Activated T-cell treated with anti-CD3 and anti-CD28 coated beads, Interleukin-2, amount 50 U/mL, for 4 hours (primary cell): ENCODE data around the gene TBC1D2B. TPM values are rescaled to one million over a fixed set of nuclear protein-coding genes. Genes with fewer than 3 reads are reported as not detected.

Experiments
- ATAC-seq, 2 donors: fragments of 200-7000 bp; cut with Tn5 transposase; one replicate each; pipeline ENCODE4 v1.10.0; 2021
- DNase-seq: peaks from one replicate; pipeline ENCODE4 v3.0.0-alpha.2; 2020
- H3K27me3 Mint-ChIP-seq: one replicate; pipeline ENCODE4 v1.8.0; 2021; ENCODE audit warnings: low read depth, mixed read lengths
- H3K36me3 Mint-ChIP-seq: one replicate; pipeline ENCODE4 v1.8.0; 2022; ENCODE audit warnings: mixed read lengths; ENCODE audit not compliant: insufficient read depth
- H3K4me1 Mint-ChIP-seq: one replicate; pipeline ENCODE4 v1.8.0; 2021; ENCODE audit warnings: low read depth, mixed read lengths
- H3K4me3 Mint-ChIP-seq: one replicate; pipeline ENCODE4 v1.8.0; 2021; ENCODE audit warnings: mild to moderate bottlenecking, moderate library complexity, mixed read lengths
- H3K9me3 Mint-ChIP-seq: one replicate; pipeline ENCODE4 v1.8.0; 2021; ENCODE audit warnings: mixed read lengths
- total RNA-seq, 3 donors: library from RNA; stranded (reverse); gene quantifications; one replicate each; pipeline ENCODE4 v1.2.1, GENCODE V29; 2021

The TBC1D2B gene
- total RNA-seq, 3 donors from 2014 or later = 22.8 to 24.9 (median 24.0) TPM

DNA sequence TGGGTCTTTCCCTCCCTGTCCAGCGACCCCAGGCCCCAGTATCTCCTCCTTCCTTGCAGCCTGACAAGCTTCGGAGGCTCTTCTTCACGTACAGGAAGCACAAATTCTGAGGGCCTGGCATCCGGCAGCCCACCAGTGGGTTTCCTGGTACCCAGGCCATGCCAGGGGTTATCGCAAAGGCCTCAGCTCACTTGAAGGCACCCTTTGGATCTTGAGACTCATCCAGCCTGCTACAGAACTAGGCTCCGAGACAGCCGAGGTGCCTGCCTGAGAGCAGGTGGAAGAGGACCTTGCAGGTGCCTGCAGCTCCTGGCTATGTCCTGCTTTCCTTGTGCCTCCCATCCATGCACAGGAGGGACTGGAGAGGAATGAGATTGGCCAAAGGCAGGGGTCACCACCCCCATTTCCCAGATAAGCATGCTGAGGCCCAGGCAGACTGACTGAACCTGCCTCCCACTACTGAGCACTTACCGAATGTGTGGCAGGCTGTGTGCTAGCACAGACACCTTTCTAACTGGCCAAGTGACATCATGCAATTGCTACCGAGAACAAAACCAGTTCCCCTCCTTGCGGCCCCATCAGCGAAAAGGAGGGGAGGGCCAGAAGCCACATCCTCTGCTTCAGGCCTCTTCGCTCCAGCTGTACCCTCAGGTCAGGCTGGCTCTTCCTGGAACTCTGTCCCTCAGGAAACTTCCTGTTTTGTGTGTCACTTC, 26.1 kb upstream of the TBC1D2B start:
- peak; percentile 34 for DNase-seq
- Mint-ChIP-seq H3K4me1 (peaks cover 44% of the 10 kb centered on the region), H3K9me3 (no peaks in the 10 kb centered on the region), H3K27me3 (no peaks in the 10 kb centered on the region), H3K4me3 (no peak overlapping the region), H3K36me3 (no peaks in the 10 kb centered on the region)
- ATAC-seq = peak; percentile 78

DNA sequence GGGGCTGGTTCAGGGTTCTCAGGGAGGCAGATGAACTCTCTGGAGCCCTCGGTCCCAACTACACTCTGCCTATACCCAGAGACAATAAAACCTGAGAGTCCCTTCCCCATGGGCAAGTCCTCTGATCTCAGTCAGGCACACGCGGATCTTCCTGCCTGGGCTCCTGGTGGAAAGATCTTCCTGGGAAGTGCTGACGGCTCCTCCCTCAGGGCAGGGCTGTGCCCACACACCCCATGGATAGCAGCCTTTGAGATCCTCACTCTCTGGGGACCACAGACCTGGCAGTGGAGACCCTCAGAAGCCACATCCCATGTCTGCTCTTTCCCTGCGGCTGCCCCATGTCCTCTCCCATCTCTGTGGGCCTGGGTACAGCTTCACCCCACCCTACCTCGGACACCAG, 25.2 kb upstream of the TBC1D2B start:
- peaks cover 44% of the 10 kb centered on the region for H3K4me1 Mint-ChIP-seq
- no peaks in the 10 kb centered on the region for H3K9me3 Mint-ChIP-seq
- H3K27me3 Mint-ChIP-seq = no peaks in the 10 kb centered on the region
- H3K36me3 Mint-ChIP-seq = no peaks in the 10 kb centered on the region
- DNase-seq (no peak), ATAC-seq (no peak)
- no peak overlapping the region for H3K4me3 Mint-ChIP-seq

GRCh38 chr15:78102211-78102610, 24.7 kb upstream of the TBC1D2B start:
- DNase-seq = no peak
- ATAC-seq = no peak
- H3K27me3 Mint-ChIP-seq = no peaks in the 10 kb centered on the region
- H3K4me3 Mint-ChIP-seq = no peak overlapping the region
- H3K9me3 Mint-ChIP-seq = no peaks in the 10 kb centered on the region
- peaks cover 44% of the 10 kb centered on the region for H3K4me1 Mint-ChIP-seq
- no peaks in the 10 kb centered on the region for H3K36me3 Mint-ChIP-seq

GRCh38 chr15:78101423-78102105, 24.1 kb upstream of the TBC1D2B start:
- Mint-ChIP-seq H3K9me3 (no peaks in the 10 kb centered on the region), H3K4me1 (peaks cover 43% of the 10 kb centered on the region), H3K36me3 (no peaks in the 10 kb centered on the region), H3K27me3 (no peaks in the 10 kb centered on the region), H3K4me3 (no peak overlapping the region)
- DNase-seq = no peak
- no peak for ATAC-seq

- ATAC-seq (no peak), DNase-seq (no peak)
- Mint-ChIP-seq H3K9me3 (no peaks in the 10 kb centered on the region), H3K4me3 (no peak overlapping the region), H3K36me3 (no peaks in the 10 kb centered on the region), H3K4me1 (peaks cover 36% of the 10 kb centered on the region), H3K27me3 (no peaks in the 10 kb centered on the region)
These were observed 23.4 kb upstream of the TBC1D2B start for GRCh38 chr15:78100886-78101285.

- no peak overlapping the region for H3K4me3 Mint-ChIP-seq
- no peaks in the 10 kb centered on the region for H3K9me3 Mint-ChIP-seq
- peaks cover 9% of the 10 kb centered on the region for H3K4me1 Mint-ChIP-seq
- DNase-seq (no peak), ATAC-seq (no peak)
- H3K36me3 Mint-ChIP-seq = no peaks in the 10 kb centered on the region
- H3K27me3 Mint-ChIP-seq = no peaks in the 10 kb centered on the region
These were observed 20.7 kb upstream of the TBC1D2B start for GRCh38 chr15:78098131-78098755.

DNA sequence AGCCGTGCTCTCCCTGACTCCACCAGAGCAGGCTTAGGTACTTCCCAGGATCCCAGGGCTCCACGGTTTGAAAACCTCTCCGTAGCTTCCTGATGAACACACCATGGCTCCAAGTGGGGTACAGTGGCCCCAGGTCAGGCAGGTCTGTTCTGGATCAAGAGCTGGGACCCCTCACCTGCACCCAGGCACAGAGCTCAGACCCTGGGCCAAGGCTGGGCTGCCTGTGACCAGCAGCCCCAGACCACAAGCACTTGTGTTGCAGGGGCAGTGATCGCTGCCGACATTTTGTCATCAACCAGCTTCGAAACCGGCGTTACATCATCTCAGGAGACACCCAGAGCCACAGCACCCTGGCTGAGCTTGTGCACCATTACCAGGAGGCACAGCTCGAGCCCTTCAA, 20.2 kb upstream of the TBC1D2B start:
- DNase-seq = no peak
- Mint-ChIP-seq H3K4me1 (peaks cover 4% of the 10 kb centered on the region), H3K27me3 (no peaks in the 10 kb centered on the region)

DNA sequence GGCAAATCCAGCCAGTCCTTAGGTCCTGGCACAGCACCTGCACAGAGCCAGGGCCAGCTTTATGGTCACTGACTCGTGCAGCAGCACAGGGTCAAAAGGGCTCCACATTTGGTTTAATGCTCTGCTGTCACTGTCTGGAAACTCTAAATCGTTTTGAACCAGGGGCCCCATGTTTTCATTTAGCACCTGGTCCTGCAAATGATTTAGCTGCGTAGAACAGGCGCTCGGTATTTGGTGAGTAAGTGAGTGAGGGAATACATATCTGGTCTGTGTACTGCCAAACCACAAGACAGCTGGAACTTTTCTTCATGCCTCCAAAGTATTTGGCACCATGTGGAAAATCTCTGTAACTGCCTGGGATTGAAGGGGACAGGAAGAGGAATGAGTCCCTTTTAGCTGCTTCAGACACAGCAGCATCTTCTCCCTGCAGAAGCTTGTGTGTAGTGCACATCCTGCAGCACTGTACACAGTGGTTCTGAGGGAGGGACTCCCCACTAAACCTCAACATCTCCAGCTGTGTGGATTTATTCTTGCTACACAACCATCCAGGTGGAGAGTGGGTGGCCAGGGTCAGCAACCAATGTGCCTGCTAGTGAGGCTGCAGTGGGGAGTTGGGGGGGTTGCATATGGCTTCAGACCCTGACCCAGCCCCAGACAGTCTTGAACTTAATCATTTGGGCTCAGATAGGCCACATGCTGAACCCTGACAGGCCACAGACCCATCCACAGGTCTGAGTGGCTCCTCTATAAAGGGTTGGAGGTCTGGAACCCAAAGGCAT, 15.9 kb upstream of the TBC1D2B start:
- no peak for DNase-seq
- H3K9me3 Mint-ChIP-seq = no peaks in the 10 kb centered on the region
- ATAC-seq = no peak
- no peaks in the 10 kb centered on the region for H3K36me3 Mint-ChIP-seq
- no peak overlapping the region for H3K4me3 Mint-ChIP-seq
- H3K4me1 Mint-ChIP-seq = no peaks in the 10 kb centered on the region
- no peaks in the 10 kb centered on the region for H3K27me3 Mint-ChIP-seq

More for the DNA sequence above, 20.2 kb upstream of the TBC1D2B start:
- ATAC-seq = no peak
- Mint-ChIP-seq H3K4me3 (no peak overlapping the region), H3K36me3 (no peaks in the 10 kb centered on the region), H3K9me3 (no peaks in the 10 kb centered on the region)

GRCh38 chr15:78092261-78093041, 14.9 kb upstream of the TBC1D2B start, which contains the start of gene SH2D7:
Gene SH2D7, plus strand, starts transcription at chr15:78092561. Its CDS starts 24 bp downstream, at chr15:78092585.
- DNase-seq = no peak
- H3K36me3 Mint-ChIP-seq = no peaks in the 10 kb centered on the region
- no peaks in the 10 kb centered on the region for H3K9me3 Mint-ChIP-seq
- ATAC-seq = no peak
- H3K4me1 Mint-ChIP-seq = no peaks in the 10 kb centered on the region
- no peaks in the 10 kb centered on the region for H3K27me3 Mint-ChIP-seq
- H3K4me3 Mint-ChIP-seq = no peak within 1 kb of the TSS

DNA sequence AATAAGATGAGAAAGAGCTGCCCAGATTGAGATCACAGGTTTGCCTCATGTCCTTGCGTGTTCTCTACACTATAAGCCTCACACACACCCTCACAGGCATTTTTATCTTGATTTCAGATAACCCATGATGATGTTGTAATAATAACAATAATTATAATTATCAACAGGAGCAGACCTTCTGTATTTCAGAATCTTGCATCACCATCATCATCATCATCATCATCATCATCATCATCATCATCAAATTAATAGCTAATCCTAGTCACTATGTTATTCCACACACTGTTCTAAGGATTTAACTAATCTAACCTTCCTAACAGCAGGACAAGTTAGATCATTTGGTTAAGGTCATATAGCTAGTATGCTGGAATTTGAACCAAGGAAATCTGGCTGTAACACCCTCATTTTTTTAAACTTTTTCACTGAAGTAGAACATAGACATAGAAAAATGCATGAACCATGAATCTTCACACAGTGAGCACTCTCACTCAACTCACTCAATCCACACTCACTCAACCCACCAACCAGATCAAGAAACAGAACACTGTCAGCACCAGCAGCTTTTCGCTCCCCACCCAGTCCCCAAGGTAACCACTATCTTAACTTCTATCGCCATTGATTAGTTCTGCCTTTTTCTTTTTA, 13.0 kb upstream of the TBC1D2B start:
- DNase-seq (no peak), ATAC-seq (no peak)
- Mint-ChIP-seq H3K4me1 (no peaks in the 10 kb centered on the region), H3K4me3 (no peak overlapping the region), H3K9me3 (no peaks in the 10 kb centered on the region), H3K36me3 (no peaks in the 10 kb centered on the region), H3K27me3 (no peaks in the 10 kb centered on the region)

DNA sequence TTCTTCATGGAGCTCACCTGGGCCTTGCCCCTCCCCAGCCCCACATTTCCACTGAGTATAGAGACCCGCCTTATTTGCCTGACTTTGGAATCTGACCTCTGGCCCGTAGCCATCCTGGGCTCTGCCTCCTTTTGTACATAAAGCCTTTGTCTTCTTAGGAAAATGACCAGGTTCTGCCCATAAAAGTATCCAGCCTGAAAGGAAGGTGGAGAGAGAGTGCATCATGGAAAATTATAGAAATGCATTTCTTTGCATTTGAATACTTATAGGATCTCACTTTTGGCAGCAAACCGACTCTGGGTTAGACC, 11.2 kb upstream of the TBC1D2B start:
- Mint-ChIP-seq H3K4me1 (no peaks in the 10 kb centered on the region), H3K36me3 (no peaks in the 10 kb centered on the region), H3K4me3 (no peak overlapping the region), H3K9me3 (no peaks in the 10 kb centered on the region), H3K27me3 (no peaks in the 10 kb centered on the region)
- DNase-seq (no peak), ATAC-seq (no peak)

DNA sequence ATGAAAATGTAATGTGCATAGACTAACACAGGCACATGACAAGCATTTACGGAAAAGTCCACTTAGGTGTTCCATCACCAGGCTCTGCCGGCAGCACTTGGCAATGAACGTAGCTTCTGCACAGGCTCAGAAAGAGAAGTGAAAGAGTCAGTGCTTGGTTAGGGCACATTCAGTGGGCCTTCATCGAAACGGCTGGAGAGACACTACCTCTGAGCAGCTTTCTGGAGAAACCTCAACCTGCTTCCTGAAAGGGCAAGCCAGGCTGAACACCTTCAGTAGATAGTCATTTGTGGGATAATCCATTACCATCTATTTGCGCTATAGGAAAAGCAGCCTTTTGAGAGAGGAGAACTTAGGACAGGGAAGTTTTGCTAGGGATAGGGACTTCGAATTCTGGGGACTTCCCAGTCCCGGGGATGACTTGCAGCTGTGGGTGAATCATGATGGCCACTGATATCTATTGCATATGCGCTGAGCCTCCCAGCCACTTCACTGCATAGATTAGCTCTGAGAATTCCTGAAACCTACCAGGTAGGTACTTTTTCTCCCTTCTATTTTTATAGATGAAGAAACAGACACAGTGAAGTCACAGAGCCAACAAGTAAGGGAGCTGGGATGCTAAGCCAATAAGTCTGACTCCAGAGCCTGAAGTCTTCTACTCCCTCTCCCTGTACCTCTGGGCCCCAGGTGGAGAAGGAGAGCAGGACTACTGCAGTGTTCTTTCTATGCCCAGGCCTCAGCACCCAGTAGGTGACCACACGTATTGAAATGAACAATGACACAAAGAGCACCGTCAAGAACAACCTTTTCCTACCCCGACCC, 10.7 kb upstream of the TBC1D2B start:
- Mint-ChIP-seq H3K4me3 (no peak overlapping the region), H3K9me3 (no peaks in the 10 kb centered on the region)

GRCh38 chr15:78085928-78086327, 8.4 kb upstream of the TBC1D2B start:
- H3K36me3 Mint-ChIP-seq = no peaks in the 10 kb centered on the region
- H3K4me1 Mint-ChIP-seq = peaks cover 2% of the 10 kb centered on the region
- H3K9me3 Mint-ChIP-seq = no peaks in the 10 kb centered on the region
- ATAC-seq (no peak), DNase-seq (no peak)
- H3K27me3 Mint-ChIP-seq = no peaks in the 10 kb centered on the region
- H3K4me3 Mint-ChIP-seq = no peak overlapping the region

More for the DNA sequence above, 10.7 kb upstream of the TBC1D2B start:
- H3K36me3 Mint-ChIP-seq = no peaks in the 10 kb centered on the region
- no peaks in the 10 kb centered on the region for H3K27me3 Mint-ChIP-seq
- no peak for DNase-seq
- ATAC-seq = no peak
- H3K4me1 Mint-ChIP-seq = no peaks in the 10 kb centered on the region
